Esophagus muscularis mucosa (tissue), 3 donors: ENCODE data around the gene ABI3.

ENCODE experiments used
- CTCF ChIP-seq, 3 experiments: fragments of 200-600 bp in 2 of 3; fragments of 450-650 bp in 1 of 3; sonication (generic) in 2 of 3; IDR thresholded peaks; one replicate each; pipeline ENCODE4 v1.5.1; 2017 to 2019; ENCODE audit warnings: antibody characterized with exemption in 3 of 3, mild to moderate bottlenecking in 2 of 3, moderate library complexity in 1 of 3
- POLR2AphosphoS5 ChIP-seq, 2 donors: sonication (generic); formaldehyde crosslinking; IDR thresholded peaks; one replicate each; pipeline ENCODE4 v1.6.1; 2017; ENCODE audit warnings: antibody characterized with exemption in 2 of 2

- TF ChIP-seq CTCF (IDR thresholded peaks at IDR 0.05) (no peak), POLR2AphosphoS5 (IDR thresholded peaks at IDR 0.05) (no peak)
Observed at GRCh38 chr17:49241692-49242397, 31.3 kb downstream of the ABI3 start.
